A172 (cell line): ENCODE measurements around the gene GJD4. TPM values are rescaled to one million over a fixed set of nuclear protein-coding genes. Genes with fewer than 3 reads are reported as not detected.

Experiments
- DNase-seq: peaks from one replicate; pipeline ENCODE4 v3.0.0-alpha.2; 2015; ENCODE audit warnings: low spot score
- total RNA-seq: library from RNA; depleted of rRNA; stranded (reverse); fragments of >200 nt; shearing (Covaris generic); gene quantifications from 2 replicates; pipeline ENCODE4 v1.2.3, GENCODE V29; 2014; rRNA removed

Gene GJD4
- not detected in 2 replicates for total RNA-seq

GRCh38 chr10:35605191-35605590 is at the start of gene GJD4:
TSS of gene GJD4 (plus strand) at chr10:35605341. CDS start at chr10:35605568, 227 bp downstream.
- no peak for DNase-seq

- DNase-seq = no peak
These were observed 48.9 kb upstream of the GJD4 start for GRCh38 chr10:35555962-35556930.

DNA sequence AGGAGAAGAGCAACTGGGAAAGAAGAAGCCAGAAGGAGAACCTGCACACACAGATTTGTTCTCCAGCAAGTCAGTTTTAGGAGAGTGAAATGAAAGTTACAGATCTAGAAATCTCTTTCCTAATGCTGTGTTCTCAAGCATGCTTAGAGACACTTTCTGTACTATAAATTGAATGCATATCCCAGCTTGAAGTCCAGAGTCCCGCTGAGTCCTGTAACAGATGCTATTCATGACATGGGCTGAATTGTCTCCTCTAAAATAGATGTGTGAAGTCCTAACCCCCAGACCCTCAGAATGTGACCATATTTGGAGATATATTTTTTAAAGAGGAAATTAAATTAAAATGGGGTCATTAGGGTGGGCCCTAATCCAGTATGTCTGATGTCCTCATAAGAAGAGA is 46.9 kb upstream of the GJD4 start:
- DNase-seq = no peak

DNA sequence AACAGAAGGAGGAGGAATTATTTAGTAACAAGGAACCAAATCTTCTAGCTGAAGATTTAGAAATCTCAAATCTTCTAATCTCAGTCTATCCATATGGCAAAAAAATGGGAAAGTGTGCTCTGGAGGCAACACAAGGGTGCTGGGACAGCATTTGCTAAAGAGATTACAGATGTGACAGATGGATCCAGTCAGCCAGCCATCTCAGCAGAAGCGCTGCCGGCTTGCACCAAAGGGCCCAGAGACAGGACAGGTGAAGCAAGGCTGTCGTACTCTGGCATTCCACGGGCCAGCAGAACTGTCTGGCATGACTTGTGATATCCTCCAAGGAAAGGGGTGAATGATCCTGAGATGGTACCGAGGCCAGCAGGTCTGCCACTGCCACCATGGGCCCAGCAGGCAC is 45.7 kb upstream of the GJD4 start:
- no peak for DNase-seq

DNA sequence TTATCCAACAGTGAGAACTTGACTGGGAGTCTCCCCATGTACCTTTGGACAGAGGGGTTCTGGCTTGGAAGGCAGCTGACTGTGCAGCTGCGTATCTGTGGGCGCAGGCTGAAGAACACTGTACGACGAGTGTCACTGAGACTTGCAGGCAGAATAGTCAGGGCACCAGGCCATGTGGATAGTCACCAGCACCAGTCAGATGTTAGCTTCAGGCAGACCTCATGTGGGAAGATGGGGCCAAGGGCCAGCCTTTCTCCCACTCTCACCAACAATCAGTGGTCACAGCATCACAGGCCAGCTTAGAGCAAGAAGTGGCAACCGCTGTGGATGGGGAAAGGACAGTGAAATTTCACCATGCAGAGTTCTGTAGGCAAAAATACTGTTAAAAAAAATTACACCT is 43.4 kb upstream of the GJD4 start:
- no peak for DNase-seq

DNA sequence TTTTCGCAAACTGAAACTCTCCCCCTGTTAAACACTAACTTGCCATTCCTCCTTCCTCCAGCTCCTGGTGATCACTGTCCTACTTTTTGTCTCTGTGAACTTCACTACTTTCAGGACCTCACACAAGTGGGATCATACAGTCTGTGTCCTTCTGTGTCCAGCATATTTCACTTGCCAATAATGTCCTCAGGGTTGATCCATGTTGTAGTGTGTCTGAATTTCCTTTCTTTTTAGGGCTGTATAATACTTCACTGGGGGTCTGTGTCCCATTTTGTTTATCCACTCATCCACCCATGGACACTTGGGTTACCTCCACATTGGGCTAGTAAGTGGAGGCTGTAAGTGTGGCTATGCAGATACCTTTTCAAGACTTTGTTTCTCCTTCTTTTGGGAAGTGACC is 42.7 kb upstream of the GJD4 start:
- DNase-seq = no peak

GRCh38 chr10:35563261-35563891 is 41.8 kb upstream of the GJD4 start:
- DNase-seq = peak; percentile 72

GRCh38 chr10:35564341-35564968 is 40.7 kb upstream of the GJD4 start:
- no peak for DNase-seq

DNA sequence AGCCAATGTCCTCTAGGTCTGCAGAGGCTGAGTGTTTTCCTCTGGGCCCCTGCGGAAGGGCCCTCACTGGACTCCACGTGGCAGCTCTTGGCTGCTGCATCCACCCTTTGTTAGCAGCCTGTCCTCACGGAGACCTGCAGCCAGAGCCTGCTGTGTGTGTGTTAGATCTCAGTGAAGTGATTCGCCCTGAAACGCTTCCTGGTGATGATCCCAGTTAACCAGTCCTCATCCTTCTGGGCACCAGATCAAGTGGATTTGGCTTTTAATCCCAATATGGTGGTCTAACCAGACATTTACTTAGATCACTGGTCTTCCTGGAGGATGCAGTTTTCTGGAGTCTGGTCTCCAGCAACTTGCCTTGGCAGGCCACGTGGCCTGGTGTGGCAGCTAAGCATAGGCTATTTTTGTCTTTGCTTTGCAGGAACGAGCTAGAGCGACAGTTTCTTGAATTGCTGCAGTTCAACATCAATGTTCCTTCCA is 39.5 kb upstream of the GJD4 start:
- DNase-seq = no peak

- no peak for DNase-seq
These were observed 37.2 kb upstream of the GJD4 start for GRCh38 chr10:35567951-35568350.

GRCh38 chr10:35568483-35569015 is 36.6 kb upstream of the GJD4 start:
- no peak for DNase-seq

GRCh38 chr10:35569111-35569707 is 35.9 kb upstream of the GJD4 start:
- no peak for DNase-seq

GRCh38 chr10:35569836-35570235 is 35.3 kb upstream of the GJD4 start:
- no peak for DNase-seq

DNA sequence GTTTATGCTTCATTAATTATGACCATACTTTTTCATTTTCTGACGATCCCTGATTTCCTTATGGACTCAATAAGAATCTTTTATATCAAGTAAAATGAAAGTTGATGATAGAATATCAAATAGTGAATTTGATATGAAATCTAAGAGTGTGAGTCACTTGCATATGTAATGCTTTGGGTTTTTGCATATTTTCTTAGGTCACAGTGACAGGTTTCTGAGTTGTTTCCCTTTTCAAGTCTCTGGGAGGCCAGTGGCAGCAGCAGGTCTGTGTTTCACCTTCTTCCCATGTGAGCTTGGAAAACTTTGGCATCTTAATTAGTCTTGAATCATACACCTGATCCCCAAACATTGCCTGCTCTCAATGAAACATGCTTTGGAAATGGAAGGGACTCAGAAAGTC is 34.7 kb upstream of the GJD4 start:
- DNase-seq = no peak

- DNase-seq = no peak
These were observed 32.6 kb upstream of the GJD4 start for GRCh38 chr10:35572583-35572982.

DNA sequence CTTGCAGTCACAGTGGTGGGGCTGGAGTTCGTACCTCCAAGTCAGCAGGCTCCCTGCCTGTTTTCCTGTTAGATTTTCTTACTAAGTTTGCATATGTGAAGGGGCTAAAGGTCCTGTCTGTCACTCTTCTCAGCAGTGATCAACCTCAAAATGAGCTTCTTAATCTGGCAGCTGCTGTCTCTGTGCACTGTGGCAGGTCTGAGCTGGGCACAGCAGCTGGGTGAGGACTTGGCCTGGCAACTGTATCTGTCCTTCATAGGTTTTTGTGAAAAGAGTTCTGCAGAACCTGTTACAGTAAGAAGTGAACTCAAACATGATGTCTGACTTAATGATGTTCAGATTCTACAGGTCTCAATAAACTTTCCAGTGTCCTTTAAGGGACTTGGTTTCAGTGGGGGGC is 31.3 kb upstream of the GJD4 start:
- no peak for DNase-seq

DNA sequence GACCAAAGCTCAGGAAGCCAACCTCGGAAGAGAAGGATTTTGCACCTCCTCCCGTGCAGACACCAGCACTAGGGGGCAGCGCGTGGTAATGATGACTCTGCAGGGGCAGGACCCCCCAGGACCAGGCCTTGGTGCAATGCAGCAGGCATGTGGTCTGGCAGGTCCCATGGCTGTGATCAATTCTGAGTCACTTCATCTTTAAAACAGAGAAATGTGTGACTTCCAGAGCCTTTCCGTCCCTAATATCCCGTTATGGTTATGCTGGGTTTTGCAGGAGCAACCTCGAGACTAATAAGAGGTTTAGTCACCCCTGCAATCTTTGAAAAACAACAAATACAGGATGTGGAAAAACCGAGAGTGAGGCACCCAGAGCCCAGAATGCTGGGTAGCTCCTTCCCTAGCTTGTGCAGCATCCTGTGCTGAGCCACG is 30.2 kb upstream of the GJD4 start:
- DNase-seq = peak; percentile 96

DNA sequence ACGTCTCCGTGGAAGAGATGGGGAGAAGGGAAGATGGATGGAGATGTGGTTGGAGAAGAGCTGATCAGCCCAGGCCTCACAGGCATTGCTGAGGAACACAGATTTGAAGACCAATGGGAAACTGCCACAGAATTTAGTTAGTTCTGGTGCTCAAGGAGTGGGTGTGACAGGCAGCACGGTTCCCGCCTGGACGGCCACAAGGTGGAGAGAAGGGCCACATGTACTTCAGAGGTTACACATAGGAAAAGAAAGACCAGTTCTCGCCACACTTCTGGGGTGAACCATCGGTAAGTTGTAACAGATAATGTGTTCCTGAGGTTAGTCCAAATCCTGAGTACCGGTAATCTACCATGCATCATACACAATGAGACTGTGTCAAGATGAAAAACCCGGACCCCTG is 29.5 kb upstream of the GJD4 start:
- no peak for DNase-seq

- no peak for DNase-seq
These were observed 28.4 kb upstream of the GJD4 start for GRCh38 chr10:35576730-35577129.

GRCh38 chr10:35577926-35578617 is 27.1 kb upstream of the GJD4 start:
- no peak for DNase-seq

- DNase-seq = no peak
These were observed 26.6 kb upstream of the GJD4 start for GRCh38 chr10:35578618-35578956.
